OCI-LY3 (cell line): ENCODE measurements around the gene CSH2.

Source experiments
- EZH2phosphoT487 ChIP-seq: fragments of 200-600 bp; shearing (Covaris generic); IDR thresholded peaks from 2 replicates; pipeline ENCODE4 v1.6.1; 2018; ENCODE audit warnings: antibody characterized with exemption, mixed run types, low read depth
- TF ChIP-seq, protein P1 (sequence below): fragments of 200-600, 300-600 bp; sonication (generic); IDR thresholded peaks from 2 replicates; pipeline ENCODE4 v1.5.1; 2014; ENCODE audit warnings: antibody characterized with exemption, low read length, low read depth

DNA sequence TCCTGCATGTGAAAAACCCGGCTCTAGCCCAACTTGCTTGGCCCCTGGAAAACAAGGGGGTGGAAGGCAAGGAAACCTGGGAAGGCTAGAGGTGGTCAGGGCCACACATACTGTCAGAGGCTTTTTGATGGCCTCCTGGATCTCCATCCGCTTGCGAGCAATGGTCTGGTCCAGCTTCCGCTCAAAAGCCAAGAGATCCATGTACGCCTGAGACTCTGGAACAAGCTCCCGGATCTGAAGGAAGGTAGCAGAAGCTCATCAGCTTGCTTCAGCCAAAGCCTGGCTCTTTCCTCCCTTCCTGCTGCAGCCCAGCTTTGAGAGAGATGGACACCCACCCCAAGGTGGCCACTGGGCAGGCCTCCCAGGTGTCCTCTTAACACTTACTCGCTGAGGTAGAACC lies 36.7 kb downstream of the CSH2 start:
- TF ChIP-seq, protein P1, sequence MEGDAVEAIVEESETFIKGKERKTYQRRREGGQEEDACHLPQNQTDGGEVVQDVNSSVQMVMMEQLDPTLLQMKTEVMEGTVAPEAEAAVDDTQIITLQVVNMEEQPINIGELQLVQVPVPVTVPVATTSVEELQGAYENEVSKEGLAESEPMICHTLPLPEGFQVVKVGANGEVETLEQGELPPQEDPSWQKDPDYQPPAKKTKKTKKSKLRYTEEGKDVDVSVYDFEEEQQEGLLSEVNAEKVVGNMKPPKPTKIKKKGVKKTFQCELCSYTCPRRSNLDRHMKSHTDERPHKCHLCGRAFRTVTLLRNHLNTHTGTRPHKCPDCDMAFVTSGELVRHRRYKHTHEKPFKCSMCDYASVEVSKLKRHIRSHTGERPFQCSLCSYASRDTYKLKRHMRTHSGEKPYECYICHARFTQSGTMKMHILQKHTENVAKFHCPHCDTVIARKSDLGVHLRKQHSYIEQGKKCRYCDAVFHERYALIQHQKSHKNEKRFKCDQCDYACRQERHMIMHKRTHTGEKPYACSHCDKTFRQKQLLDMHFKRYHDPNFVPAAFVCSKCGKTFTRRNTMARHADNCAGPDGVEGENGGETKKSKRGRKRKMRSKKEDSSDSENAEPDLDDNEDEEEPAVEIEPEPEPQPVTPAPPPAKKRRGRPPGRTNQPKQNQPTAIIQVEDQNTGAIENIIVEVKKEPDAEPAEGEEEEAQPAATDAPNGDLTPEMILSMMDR: no peak
- TF ChIP-seq EZH2phosphoT487: no peak
